Stimulated activated CD4-positive, alpha-beta T cell treated with anti-CD3 and anti-CD28 coated beads, Interleukin-1b, Interleukin-23, amount 100 ng/mL, for 1 hour (primary cell): ENCODE data around the gene ZSWIM4.
"Not testable (repeated sequence)": the region's sequence is repeated elsewhere in the genome, so short reads cannot be mapped to it uniquely, and the experiment has no call there.

ENCODE experiments used
- DNase-seq, 2 donors: peaks; one replicate each; pipeline ENCODE4 v3.0.0-alpha.2; 2020; ENCODE audit warnings: low read depth in 2 of 2

Gene ZSWIM4

DNA sequence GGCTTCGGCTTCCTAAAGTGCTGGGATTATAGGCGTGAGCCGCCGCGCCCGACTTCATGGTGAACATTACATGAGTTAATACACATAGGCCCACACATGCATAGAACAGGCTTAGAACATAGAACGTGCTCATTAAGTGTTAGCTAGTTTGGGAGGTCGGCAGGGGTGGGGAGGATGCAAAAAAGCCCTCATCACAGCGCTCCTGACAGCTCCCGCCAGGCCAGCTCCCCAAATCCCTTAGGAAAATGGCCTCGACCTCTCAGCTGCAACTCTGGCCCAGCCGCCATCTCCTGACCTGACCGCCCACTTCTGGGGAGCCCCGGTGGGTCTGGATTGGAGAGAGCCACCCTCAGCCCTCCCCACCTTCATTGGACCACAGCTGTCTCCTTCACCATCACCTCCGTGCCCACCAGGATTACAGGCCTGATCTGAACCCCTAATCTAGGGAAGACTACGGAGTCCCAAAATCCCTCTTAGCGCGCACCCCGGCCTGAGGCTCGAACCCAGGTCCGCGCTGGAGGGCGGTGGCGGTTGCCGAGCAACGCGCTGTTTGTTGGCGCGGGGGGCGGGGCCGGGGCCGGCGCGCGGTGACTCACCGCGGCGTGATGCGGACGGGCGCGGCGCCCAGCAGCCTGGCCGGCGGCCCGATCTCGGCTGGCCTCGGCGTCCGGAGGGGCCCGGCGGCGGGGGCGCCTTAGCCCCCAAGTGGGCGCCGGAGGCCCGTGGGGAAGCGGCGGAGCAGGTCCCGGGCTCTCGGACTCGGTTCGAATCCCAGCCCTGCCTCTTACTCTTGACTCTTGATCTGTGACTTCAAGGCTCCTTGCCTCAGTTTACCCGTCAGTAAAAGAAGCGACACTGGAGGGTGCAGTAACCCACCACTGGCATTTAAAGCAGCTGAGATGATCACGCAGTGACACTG is 55.0 kb downstream of the ZSWIM4 start:
- no peak for DNase-seq

DNA sequence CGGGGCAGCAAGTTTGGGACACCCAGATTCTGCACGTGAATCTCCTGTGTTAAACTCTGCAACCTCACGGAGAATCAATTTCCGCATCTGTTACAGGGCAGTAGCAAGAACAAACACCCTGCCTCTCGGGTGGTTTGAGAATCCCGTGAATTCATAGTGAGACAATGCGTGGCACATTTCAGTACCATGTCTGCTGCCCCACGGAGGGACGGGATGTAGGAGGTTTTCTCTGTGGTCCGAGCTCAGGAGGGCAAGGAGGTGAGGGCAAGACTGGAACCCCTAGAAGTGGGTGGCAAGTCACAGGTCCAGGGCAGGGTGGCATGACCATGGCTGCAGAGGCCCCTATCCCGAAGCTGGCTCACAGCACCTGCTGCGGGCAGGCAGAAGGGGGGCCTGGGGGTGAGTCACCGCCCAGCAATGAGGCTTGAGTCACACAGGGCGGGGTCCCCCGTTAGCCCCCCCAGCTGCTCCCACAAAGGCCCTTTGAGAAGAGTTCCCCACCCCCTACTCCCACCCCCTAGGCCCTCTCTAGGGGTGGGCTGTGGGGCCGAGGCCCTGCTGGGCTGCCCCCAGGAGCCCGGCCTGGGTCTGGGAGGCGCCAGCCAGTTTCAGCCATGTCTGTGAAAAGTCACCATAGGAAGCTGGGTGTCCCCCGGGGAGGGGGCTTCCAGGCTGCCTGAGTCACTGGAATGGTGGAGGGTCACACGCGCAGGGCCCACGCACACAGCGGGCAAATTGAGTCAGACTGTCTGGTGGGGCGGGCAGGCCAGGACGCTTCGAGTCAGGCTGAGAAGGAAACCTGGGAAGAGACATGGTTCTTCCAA is 55.9 kb downstream of the ZSWIM4 start:
- DNase-seq, result no peak

DNA sequence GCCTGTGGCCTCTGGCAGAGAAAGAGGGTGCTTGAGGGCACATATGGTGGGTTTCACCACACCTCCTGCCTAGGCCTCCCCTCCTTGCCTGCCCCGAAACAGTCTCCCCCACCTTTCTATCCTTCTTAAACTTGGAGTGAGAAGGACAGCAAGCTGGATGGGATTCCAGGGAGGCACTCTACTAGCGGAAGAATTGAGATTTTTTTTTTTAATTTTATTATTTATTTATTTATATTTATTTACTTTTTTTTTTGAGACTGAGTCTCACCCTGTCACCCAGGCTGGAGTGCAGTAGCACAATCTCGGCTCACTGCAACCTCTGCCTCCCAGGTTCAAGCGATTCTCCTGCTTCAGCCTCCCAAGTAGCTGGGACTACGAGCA is 56.5 kb downstream of the ZSWIM4 start:
- DNase-seq, result not testable (repeated sequence)

DNA sequence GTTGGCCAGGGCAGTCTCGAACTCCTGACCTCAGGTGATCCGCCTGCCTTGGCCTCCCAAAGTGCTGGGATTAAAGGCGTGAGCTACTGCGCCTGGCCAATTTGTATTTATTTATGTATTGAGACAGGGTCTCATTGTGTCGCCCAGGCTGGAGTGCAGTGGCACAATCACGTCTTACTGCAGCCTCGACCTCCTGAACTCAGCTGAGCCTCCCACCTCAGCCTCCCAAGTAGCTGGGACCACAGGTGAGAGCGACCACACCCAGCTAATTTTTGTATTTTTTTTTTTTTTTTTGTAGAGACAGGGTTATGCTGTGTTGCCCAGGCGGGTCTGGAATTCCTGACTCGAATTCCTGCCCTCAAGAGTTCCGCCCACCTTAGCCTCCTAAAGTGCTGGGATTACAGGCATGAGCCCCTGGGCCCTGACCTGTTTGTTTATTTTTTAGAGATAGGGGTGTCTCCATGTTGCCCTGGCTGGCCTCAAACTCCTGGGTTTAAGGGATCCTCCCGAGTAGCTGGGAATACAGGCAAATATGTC is 57.0 kb downstream of the ZSWIM4 start:
- not testable (repeated sequence) for DNase-seq

DNA sequence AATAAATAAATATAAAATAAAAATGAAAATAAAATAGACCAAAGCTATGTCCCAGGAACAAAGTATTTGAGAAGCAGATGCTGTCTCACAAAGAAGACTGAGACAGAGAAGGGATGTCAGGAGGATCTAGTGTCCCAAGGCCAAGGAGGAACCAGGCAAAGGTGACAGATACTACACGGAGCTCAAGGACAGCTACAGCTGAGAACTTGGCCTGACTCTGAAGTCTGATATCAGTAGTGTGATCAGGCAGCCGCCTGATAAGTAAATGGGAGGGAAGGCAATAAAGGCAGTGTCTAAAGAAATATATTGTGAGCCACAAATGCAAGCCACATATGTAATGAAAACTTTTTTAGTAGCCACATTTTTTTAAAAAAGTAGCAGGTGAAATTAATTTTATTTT is 61.3 kb downstream of the ZSWIM4 start:
- DNase-seq, result no peak

DNA sequence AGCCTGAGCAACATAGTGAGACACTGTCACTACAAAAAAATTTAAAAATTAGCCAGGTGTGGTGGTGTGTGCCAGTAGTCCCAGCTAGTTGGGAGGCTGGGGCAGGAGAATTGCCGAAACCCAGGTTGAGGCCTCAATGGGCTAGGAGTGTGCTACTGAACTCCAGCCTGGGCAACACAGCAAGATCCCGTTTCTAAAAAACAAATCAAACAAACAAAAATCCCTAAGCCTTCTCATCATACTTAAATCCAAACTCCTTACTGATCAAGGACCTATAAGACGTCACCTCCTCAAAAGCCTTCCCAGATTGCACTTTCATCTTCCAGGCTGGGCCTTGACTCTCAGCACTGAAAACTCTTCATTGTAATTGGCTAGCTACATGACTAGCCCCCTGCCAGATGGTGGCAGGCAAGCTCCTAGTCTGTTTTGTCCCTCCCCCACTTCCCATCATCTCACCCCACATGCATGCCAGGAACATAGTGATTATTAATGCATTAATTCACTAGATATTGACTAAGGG is 64.2 kb downstream of the ZSWIM4 start:
- DNase-seq, result no peak

DNA sequence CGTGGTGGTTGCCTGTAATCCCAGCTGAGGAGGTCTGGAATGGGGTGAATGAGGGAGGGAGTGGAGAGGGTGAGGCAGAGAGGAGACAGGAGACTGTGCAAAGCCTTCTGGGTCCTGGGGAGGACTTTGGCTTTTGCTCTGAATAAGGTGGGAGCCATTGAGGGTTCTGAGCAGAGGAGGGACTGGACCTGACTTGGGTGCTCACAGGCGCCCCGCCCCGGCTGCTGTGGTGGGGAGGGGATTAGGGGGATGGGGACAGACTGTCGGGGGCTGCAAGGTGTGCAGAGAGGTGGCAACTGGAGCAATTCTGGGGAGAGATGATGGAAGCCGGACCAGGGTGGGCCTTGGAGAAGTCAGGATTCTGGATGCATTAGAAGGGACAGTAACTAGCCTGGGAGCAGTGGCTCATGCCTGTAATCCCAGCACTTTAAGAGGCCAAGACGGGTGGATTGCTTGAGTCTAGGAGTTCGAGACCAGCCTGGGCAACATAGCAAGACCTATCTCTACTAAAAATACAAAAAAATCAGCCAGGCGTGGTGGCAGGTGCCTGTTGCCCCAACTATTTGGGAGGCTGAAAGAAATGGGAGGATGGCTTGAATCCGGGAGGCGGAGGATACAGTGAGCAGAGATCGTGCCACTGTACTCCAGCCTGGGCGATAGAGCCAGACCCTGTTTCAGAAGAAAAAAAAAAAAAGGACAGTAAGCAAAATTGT is 65.6 kb downstream of the ZSWIM4 start:
- DNase-seq, result no peak

DNA sequence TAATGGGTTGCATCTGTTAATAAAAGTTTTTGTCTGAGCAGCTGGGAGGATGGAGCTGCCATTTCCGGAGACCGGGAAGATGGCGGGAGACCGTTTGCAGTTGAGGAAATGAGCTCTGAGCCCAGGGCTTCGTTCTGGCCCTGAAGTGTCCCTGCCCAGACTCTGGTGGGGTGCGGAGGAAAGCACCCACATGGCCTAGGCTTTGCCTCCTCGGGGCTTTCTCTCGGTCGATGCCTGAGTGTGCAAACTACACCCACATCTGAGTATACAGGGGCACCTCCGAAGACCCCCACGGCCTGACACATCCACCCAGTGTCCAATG is 66.1 kb downstream of the ZSWIM4 start:
- no peak for DNase-seq

DNA sequence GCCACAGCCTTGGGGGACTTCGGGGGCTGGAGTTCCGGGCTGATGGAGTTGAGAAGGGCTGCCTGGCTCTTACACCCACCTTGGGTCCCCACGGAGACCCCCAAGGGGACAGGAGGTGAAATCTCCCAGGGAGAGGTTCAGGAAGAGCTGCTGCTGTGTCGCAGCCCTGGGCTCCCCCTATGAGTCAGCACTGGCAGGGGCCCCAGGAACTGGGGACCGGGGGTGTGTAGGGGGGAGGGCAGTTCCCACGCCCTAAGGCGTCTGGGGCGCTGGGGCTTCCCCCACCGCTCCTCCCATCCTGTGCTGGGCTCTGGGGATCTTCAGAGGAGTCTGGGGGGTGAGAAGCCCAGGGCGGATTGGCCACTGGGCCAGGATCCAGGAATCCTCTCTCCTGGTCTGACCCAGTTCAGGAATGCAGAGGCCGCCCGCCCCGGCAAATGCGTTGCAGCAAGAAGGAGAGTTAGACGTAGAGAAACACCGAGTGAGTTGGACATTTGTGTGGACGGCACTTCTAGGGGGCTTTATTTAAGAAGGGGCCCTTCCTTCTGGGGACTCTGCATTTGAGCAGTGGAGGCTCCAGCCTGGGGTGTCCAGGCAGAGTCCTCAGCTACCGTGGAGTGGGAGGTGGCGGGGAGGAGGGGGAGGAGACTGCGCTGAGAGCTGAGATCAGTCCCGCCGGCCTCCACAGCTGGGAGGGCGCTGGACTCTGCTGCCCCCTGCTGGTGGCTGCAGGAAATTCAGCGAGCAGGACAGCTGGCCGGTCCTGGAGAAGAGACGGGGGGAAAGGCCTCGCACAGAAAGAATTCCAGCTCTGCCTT is 66.7 kb downstream of the ZSWIM4 start:
- DNase-seq, result peak; percentile 76 to 84

DNA sequence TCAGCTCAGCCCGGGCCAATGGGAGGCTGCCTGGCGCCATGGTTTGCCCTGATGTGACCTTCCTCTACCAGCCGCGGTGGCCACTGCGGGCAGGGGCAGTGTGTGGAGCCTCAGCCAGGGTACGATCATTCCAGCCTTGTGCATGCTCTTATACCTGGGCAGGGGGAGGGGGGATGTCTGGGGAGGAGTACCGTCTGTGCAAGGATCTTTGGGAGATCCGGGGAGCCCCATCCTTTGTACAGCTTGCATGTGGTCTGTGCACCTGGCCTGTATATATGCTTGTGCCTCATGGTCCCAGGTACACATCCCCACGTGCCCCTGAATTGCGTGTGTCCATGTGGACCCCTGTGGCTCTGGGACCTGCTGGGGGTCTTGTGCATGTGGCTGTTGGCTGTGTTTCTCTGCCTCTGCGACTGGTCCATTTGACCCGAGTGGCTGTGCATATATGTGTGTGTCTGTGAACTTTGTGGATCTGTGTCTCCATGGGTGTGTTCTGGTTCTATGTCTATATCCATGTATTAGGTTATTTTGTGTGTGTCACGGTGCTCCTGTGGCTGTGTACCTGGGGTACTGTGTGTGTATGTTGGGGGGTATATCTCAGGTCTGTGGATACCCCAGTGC is 68.9 kb downstream of the ZSWIM4 start:
- no peak for DNase-seq

DNA sequence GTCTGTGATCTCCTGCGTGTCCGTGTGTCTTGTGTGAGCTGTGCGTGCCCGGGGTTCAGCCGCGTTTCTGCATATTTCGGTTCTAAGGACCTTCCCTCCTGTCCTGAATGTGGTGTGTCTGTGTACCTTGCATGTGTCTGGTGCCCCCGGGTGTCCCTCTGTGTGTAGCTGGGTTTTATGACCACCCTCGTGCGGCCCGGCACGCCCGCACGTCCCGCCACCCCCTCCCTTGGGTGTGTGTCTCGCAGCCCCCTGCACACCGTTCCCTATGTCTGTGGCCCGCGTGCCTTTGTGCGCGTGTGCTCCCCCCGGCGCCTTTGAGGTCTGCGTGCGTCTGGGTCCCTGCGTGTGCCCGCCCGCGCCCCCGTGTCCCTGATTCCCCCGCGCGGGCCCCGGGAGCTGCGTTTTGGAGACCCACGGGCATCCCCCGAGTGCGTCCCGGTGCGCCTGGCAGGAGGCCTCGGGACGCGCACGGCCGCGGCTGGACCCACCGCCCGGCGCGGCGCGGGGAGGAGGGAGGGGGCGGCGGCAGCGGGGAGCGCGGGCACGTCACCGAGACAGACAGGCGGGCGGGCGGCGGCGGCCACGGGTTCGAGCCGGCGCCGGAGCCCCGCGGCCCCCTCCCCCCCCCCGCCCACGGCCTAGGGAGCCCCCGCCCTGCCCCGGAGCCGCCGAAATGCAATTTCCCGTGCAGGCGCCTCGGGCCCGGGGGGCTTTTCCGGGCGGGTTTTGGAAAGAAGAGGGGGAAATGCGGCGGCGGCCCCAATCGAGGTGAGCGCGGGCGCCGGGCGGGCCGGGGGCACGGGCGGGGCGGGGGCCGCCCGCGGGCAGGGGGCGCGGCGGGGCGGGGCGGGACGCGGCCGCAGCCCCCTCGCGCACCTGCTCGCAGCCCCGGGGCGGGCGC is 69.7 kb downstream of the ZSWIM4 start:
- DNase-seq, result no peak

DNA sequence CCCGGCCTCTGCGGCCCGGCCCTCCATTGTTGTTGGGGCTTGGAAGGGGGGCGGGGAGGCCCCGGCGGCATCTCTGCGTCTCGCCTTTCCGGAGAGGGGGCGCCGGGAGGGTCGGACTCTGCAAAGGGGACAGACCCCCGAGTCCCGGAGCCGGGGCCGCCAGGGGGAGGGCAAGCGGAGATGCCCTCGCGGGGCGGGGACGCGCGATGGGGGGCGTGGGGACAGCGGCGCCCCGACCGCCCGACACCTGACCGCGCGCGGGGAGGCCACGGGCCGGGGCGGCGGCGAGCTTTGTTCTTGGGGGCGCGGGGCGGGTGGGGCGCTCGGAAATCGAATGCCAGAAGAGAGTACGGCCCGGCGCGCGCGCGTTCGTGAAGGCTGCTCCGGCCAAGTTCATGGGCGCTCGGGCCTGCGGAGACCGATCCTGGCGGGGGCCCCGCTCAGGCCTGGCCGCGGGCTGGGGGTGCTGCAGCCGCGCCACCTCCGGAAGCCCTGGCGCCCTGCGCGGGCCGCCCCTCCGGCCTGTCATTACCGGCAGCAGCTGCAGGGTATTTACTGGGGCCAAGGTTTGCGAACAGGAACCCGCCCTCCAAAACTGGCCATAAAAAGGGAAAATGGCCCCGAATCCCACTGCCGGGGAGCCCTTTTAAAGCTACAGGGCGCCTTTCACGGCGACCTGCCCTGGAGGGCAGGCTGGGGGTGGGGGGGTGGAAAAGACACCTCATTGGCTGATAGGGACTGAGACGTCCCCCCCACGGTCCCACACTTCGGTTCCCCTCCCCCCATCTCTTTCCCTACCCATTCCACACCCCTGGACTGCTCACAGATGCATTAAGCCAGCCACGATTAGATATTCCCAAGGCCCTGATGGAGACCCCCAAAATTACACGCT is 70.6 kb downstream of the ZSWIM4 start:
- no peak for DNase-seq

DNA sequence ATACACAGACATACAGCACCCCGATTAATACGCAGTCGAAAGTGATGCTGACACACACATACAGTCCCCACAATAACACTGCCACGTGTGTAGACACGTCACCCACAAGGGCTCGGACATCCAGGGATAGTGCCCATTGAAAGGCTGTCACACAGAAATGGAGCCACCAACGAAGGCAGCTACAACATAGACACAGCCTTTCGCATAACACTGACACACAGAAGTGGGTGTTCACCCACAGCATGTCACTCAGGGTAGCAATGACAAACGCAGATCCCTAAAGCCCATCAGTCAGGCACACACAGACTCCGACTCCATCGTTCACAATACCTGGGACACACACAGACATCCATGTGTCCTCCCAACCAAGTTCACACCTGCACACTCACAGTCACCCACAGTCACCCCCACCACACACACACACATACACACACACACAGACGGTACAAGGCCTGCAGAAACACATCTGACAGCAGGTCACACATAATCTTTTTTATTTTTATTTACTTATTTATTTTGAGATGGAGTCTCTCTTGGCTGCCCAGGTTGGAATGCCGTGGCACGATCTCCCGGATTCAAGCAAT is 71.3 kb downstream of the ZSWIM4 start:
- no peak for DNase-seq

DNA sequence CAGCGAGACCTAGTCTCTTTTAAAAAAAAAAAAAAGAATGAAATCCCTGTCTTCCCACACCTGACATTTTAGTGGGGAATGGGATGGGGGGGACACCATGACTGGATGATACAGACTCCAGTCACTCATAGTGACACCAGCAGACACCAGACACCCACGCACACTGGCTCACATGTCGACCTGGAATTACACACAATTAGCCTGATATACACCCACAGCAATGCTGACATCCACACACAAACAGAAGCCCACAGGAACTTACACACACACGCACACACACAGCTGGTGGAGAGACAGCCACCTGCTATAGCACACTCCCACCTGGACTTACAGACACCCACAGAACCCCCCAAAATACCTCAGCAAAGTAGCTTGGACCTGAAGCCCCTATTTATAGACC is 73.4 kb downstream of the ZSWIM4 start:
- DNase-seq, result no peak

DNA sequence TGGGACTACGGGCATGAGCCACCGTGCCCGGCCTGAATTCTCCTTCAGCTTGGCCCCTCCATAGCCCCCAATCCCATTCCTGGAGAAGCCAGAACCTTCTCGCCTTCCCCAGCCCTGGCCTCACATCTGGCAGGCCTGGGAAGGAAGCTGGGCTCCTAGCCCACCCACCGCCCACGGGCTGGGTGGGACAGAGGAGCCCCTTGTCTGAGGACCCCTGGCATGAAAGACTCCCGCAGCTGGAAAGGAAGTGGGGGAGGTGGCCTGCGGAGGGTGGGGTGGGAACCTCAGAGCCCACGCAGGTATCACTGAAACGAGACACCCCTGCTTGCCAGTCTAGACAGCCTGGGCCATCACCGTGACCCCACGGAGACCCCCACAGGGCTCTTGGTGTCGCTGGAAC is 74.0 kb downstream of the ZSWIM4 start:
- DNase-seq, result no peak

DNA sequence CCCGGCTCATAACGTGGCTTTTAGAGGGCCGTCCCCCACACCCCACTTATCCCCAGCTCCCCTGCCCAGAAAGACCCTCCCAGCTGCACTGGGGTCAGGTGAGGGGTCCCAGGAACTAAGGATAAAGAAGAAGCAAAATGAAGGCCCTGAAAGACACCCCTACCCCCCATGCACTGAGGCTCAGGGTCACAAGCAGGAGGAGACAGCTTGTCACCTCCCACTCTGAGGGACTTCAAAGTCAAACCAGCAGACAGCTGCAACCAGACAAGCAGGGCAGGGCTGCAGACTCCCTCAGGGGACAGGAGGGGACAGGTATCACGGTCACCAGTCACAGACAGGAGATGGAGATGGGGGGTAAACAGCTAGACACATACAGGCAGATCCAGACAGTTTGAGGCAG is 75.6 kb downstream of the ZSWIM4 start:
- no peak for DNase-seq

DNA sequence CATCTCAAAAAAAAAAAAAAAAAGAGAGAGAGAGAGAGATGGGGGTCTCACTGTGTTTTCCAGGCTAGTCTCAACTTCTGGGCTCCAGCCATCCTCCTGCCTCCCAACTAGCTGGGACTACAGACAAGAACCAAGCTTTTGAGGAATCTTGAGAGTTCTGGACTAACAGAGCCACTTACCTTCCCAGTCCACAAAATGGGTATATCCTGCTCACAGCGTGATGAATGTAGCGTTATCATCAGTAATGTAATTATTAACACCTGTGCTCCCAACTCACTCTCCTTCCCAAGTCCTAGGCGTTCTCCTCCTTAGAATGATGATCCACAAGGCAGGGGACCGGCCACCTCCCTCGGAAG is 77.1 kb downstream of the ZSWIM4 start:
- DNase-seq, result no peak

DNA sequence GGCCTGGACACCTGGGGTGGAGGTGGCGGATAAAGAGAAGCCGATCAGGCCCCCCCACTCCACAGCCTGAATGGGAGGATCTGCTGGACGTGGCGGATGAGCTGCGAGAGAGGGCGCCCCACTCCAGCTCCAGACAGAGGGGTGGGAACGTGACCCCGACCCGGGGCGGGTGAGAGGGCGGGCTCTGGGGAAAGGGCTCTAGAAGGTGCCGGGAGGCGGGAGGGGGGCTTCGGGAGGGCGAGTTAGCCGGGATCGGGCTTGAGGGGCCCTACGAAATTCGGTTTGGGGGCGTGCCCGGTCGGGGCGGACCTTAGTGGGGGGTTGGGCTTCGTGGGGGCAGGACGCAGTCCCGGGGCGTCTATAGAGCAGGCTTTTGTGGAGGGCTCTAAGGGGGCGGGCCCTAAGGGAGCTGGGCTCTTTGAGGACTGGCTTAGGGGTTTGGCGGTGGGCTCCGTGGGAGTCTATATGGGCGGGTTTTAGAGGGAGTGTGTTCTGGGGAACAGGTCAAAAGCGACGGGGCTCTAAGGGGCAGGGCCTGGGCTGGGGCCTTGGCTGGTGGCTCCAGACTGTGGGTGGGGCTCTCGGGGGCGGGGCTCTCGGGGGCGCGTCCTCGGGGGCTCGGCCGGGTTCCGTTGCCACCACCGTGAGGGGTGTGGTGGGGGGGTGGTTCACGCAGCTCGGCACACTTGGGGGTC is 77.6 kb downstream of the ZSWIM4 start:
- no peak for DNase-seq
